AG04450 (cell line): ENCODE results near the gene CATSPER3. TPM values are rescaled to one million over a fixed set of nuclear protein-coding genes. Genes with fewer than 3 reads are reported as not detected.

Experiments
- CTCF ChIA-PET: fragments of 300-600, 350-600 bp; formaldehyde crosslinking; extraction: SDS; loops from one replicate; lab custom pipeline; 2022; ENCODE audit warnings: antibody characterized with exemption, inconsistent platforms; lab: Charles Lee
- POLR2A ChIA-PET: fragments of 350-600 bp; formaldehyde crosslinking; extraction: SDS; loops from one replicate; lab custom pipeline; 2021; ENCODE audit warnings: antibody characterized with exemption, inconsistent platforms; lab: Yijun Ruan, JAX
- DNase-seq: peaks from one replicate; pipeline ENCODE4 v3.0.0-alpha.2; 2011; ENCODE audit warnings: low read depth, low spot score
- H3K27ac ChIP-seq: one replicate; pipeline ENCODE4 v1.5.1; 2012; ENCODE audit warnings: low read depth, low read length, control low read depth
- H3K27me3 ChIP-seq: one replicate; pipeline ENCODE4 v1.6.0; 2012; ENCODE audit warnings: low read length; ENCODE audit not compliant: control insufficient read depth, insufficient read depth
- H3K4me3 ChIP-seq: 2 replicates; pipeline ENCODE4 v1.5.1; 2011; ENCODE audit warnings: mild to moderate bottlenecking, low read depth, low read length, control low read depth
- H3K9me3 ChIP-seq: 2 replicates; pipeline ENCODE4 v1.5.1; 2012; ENCODE audit warnings: low read length; ENCODE audit not compliant: control insufficient read depth, insufficient read depth
- CTCF ChIP-seq: IDR thresholded peaks from 2 replicates; pipeline ENCODE4 v1.5.1; 2011; ENCODE audit warnings: low read depth, low read length, control low read depth, inconsistent platforms
- polyA plus RNA-seq: library from polyadenylated mRNA; depleted of rRNA; stranded (reverse); fragments of >200 nt; gene quantifications from 2 replicates; pipeline ENCODE4 v1.2.3, GENCODE V29; 2011

The CATSPER3 gene
- polyA plus RNA-seq, 1 experiment = 0.22 TPM

- no peak for DNase-seq
- peak overlapping the region; percentile 89 for H3K4me3 ChIP-seq
- ChIA-PET POLR2A (interaction anchor here (0.5 to 2.9 kb wide), 5 partner anchors 16 to 214 kb away, joined by 3 to 27 read pairs (median 3); no protein-coding TSS in a partner anchor), CTCF (interaction anchor here (0.6 to 1.0 kb wide), 3 partner anchors 233 to 341 kb away, joined by 3 read pairs; no protein-coding TSS in a partner anchor)
- peaks cover 27% of the 10 kb centered on the region for H3K9me3 ChIP-seq
- H3K27ac ChIP-seq = peak overlapping the region; percentile 68
- TF ChIP-seq CTCF = no peak
- H3K27me3 ChIP-seq = peaks cover 13% of the 10 kb centered on the region
Observed at GRCh38 chr5:135031813-135032694, 64.3 kb downstream of the CATSPER3 start.

- POLR2A ChIA-PET = interaction anchor here (0.6 to 2.9 kb wide), 6 partner anchors 10 to 213 kb away, joined by 3 to 27 read pairs (median 4); partner anchors contain the start of gene PCBD2
Observed at GRCh38 chr5:135032695-135032998, 64.9 kb downstream of the CATSPER3 start.

GRCh38 chr5:135032999-135033861 lies 65.5 kb downstream of the CATSPER3 start:
- H3K4me3 ChIP-seq = peak overlapping the region; percentile 89
- ChIA-PET CTCF (interaction anchor here (0.6 kb wide), 1 partner anchor 156 kb away, joined by 3 read pairs; no protein-coding TSS in a partner anchor), POLR2A (interaction anchor here (0.6 to 2.9 kb wide), 8 partner anchors 9 to 231 kb away, joined by 3 to 27 read pairs (median 4); partner anchors contain the start of gene PCBD2)
- TF ChIP-seq CTCF = no peak
- H3K9me3 ChIP-seq = peaks cover 24% of the 10 kb centered on the region
- H3K27me3 ChIP-seq = peaks cover 25% of the 10 kb centered on the region
- peak; percentile 10 for DNase-seq
- peak overlapping the region; percentile 61 for H3K27ac ChIP-seq

More at GRCh38 chr5:135032695-135032998, 64.9 kb downstream of the CATSPER3 start:
- peaks cover 19% of the 10 kb centered on the region for H3K27me3 ChIP-seq
- peak overlapping the region; percentile 89 for H3K4me3 ChIP-seq
- H3K9me3 ChIP-seq = peaks cover 25% of the 10 kb centered on the region
- DNase-seq = no peak
- CTCF ChIA-PET = no interaction called here
- no peak overlapping the region for H3K27ac ChIP-seq
- TF ChIP-seq CTCF = no peak

GRCh38 chr5:135033901-135034235 lies 66.2 kb downstream of the CATSPER3 start, which contains the start of gene PITX1:
Gene PITX1, minus strand, starts transcription at chr5:135034228. Its CDS starts 347 bp downstream, at chr5:135033881.
- Histone ChIP-seq H3K27me3 (peaks cover 29% of the 10 kb centered on the region), H3K27ac (peak within 1 kb of the TSS; percentile 80), H3K4me3 (peak within 1 kb of the TSS; percentile 89), H3K9me3 (peaks cover 25% of the 10 kb centered on the region)
- ChIA-PET CTCF (no interaction called here), POLR2A (interaction anchor here (0.9 to 2.9 kb wide), 5 partner anchors 9 to 231 kb away, joined by 3 to 27 read pairs (median 4); partner anchors contain the start of gene PCBD2)
- TF ChIP-seq CTCF = no peak
- DNase-seq = no peak
